ENCODE results near the gene DNAJC16. TPM values are rescaled to one million over a fixed set of nuclear protein-coding genes. Genes with fewer than 3 reads are reported as not detected.

DNAJC16 gene
- polyA plus RNA-seq, 1 donor (not counting 4 experiments of a cell fraction or from before 2014, with no cell fraction given), result 13.7 TPM

DNA sequence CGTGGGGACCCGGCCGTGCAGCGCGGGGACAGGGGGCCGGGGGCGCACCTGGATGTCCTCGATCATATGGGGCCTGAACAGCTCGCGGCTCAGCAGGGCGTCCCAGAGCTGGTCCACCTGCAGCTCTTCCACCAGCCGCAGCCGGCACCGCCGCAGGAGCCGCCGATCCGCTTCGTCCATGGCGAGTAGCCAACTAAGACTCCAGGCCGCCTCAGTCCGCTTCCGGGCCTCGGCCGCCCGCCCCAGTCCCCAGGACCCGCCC is 2.7 kb upstream of the DNAJC16 start, which contains the start of gene CASP9:
Gene CASP9 (minus strand): TSS at position 195 of the 262 bp plus-strand sequence. CDS start 15 bp downstream, at position 180.
- H3K79me2 ChIP-seq (ENCODE audit: control insufficient read depth, insufficient read depth, low read length), result peaks cover 15% of the 10 kb centered on the region
- TF ChIP-seq CTCF (optimal IDR thresholded peaks at IDR 0.05 in 1 of 3, IDR thresholded peaks at IDR 0.05 in 1 of 3, conservative IDR thresholded peaks at IDR 0.05 in 1 of 3; ENCODE audit: extremely low read depth in 1 of 3, insufficient read depth in 2 of 3, low read length in 3 of 3) (no peak), EZH2 (IDR thresholded peaks at IDR 0.05; ENCODE audit: low read length) (no peak)
- peaks cover 21% of the 10 kb centered on the region for H3K4me1 ChIP-seq (ENCODE audit: control insufficient read depth, extremely low read depth, insufficient read depth, low read length)
- H3K4me3 ChIP-seq (ENCODE audit: control insufficient read depth in 2 of 3, extremely low read depth in 1 of 3, insufficient read depth in 2 of 3, low read depth in 1 of 3, low read length in 3 of 3), result peak within 1 kb of the TSS; percentile 69 to 83 (median 72)
- DNase-seq (ENCODE audit: low read depth, low spot score) (no peak), FAIRE-seq (no peak)
- no peaks in the 10 kb centered on the region for H3K9me3 ChIP-seq (ENCODE audit: control insufficient read depth, low read depth, low read length)
- H3K36me3 ChIP-seq (ENCODE audit: control insufficient read depth in 2 of 2, extremely low read depth in 1 of 2, insufficient read depth in 2 of 2, low read length in 2 of 2), result no peaks in the 10 kb centered on the region
- dilution Hi-C loops (cut with MboI; ENCODE audit: extremely low pct_ligation_motif_present, low sequenced_read_pairs), result no loop called here
- no peaks in the 10 kb centered on the region for H3K9me1 ChIP-seq (ENCODE audit: control insufficient read depth, extremely low read depth, insufficient read depth, low read length)
- H3K4me2 ChIP-seq (ENCODE audit: control insufficient read depth, extremely low read depth, insufficient read depth, low read depth, low read length), result peak within 1 kb of the TSS; percentile 95
- H3K27me3 ChIP-seq (ENCODE audit: control insufficient read depth, extremely low read depth, insufficient read depth, low read length), result no peaks in the 10 kb centered on the region
- peak within 1 kb of the TSS; percentile 88 for H3K27ac ChIP-seq (ENCODE audit: control insufficient read depth, insufficient read depth, low read length)
- H2AFZ ChIP-seq (ENCODE audit: control insufficient read depth, low read length), result peak within 1 kb of the TSS; percentile 88
- peak within 1 kb of the TSS; percentile 83 for H3K9ac ChIP-seq (ENCODE audit: control insufficient read depth, extremely low read depth, insufficient read depth, low read length)
- no peaks in the 10 kb centered on the region for H4K20me1 ChIP-seq (ENCODE audit: control insufficient read depth, extremely low read depth, insufficient read depth, low read length)

DNA sequence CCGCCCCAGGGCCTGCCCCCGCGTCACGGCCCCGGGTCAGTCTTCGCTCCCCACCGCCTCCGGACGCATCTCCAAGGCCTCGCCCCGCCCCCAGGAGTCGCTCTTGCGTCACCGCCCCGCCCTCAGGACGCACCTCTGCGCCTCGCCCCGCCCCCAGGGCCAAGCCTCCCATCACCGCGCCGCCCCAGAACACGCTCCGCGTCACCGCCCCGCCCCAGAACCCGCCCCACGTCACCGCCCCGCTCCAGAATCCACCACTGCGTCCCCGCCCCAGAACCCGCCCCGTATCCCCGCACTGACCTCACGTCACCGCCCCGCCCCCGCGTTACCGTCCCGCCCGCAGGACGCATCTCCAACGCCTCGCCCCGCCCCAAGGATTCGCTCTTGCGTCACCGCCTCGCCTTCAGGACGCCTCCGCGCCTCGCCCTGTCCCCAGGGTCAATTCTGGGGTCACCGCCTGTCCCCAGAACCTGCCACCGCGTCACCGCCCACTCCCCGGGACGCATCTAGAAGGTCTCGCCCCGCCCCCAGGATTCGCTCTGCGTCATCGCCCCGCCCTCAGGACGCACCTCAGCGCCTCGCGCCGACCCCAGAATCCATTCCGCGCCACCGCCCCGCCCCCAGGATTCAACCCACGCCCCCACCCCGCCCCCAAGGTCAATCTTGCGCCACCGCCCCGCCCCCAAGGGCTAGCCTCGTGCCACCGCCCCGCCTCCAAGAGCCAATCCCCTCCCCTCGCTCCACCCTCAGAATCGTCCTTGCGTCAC is 2.2 kb upstream of the DNAJC16 start:
- Histone ChIP-seq H3K27ac (ENCODE audit: control insufficient read depth, insufficient read depth, low read length) (peak overlapping the region; percentile 88), H3K9me3 (ENCODE audit: control insufficient read depth, low read depth, low read length) (no peaks in the 10 kb centered on the region), H3K4me1 (ENCODE audit: control insufficient read depth, extremely low read depth, insufficient read depth, low read length) (peaks cover 21% of the 10 kb centered on the region), H4K20me1 (ENCODE audit: control insufficient read depth, extremely low read depth, insufficient read depth, low read length) (no peaks in the 10 kb centered on the region), H3K79me2 (ENCODE audit: control insufficient read depth, insufficient read depth, low read length) (peaks cover 16% of the 10 kb centered on the region), H3K9ac (ENCODE audit: control insufficient read depth, extremely low read depth, insufficient read depth, low read length) (peak overlapping the region; percentile 83), H2AFZ (ENCODE audit: control insufficient read depth, low read length) (peak overlapping the region; percentile 88), H3K27me3 (ENCODE audit: control insufficient read depth, extremely low read depth, insufficient read depth, low read length) (no peaks in the 10 kb centered on the region), H3K4me3 (ENCODE audit: control insufficient read depth in 2 of 3, extremely low read depth in 1 of 3, insufficient read depth in 2 of 3, low read depth in 1 of 3, low read length in 3 of 3) (peak overlapping the region; percentile 52 to 69 (median 69)), H3K9me1 (ENCODE audit: control insufficient read depth, extremely low read depth, insufficient read depth, low read length) (no peaks in the 10 kb centered on the region), H3K36me3 (ENCODE audit: control insufficient read depth in 2 of 2, extremely low read depth in 1 of 2, insufficient read depth in 2 of 2, low read length in 2 of 2) (no peaks in the 10 kb centered on the region), H3K4me2 (ENCODE audit: control insufficient read depth, extremely low read depth, insufficient read depth, low read depth, low read length) (peak overlapping the region; percentile 71)
- FAIRE-seq (peak; percentile 43), DNase-seq (ENCODE audit: low read depth, low spot score) (peak; percentile 98)
- dilution Hi-C loops (cut with MboI; ENCODE audit: extremely low pct_ligation_motif_present, low sequenced_read_pairs), result no loop called here
- TF ChIP-seq CTCF (optimal IDR thresholded peaks at IDR 0.05 in 1 of 3, IDR thresholded peaks at IDR 0.05 in 1 of 3, conservative IDR thresholded peaks at IDR 0.05 in 1 of 3; ENCODE audit: extremely low read depth in 1 of 3, insufficient read depth in 2 of 3, low read length in 3 of 3) (no peak), EZH2 (IDR thresholded peaks at IDR 0.05; ENCODE audit: low read length) (no peak)

All from keratinocyte (primary cell).